CD14-positive monocyte (primary cell): ENCODE data around the gene SAMD14. TPM values are rescaled to one million over a fixed set of nuclear protein-coding genes. Genes with fewer than 3 reads are reported as not detected.

Experiments used
- DNase-seq, 3 donors: peaks; one replicate each; pipeline ENCODE4 v3.0.0-alpha.2; 2011 to 2022
- H2AFZ ChIP-seq: 2 replicates; pipeline ENCODE4 v1.6.0; 2012; ENCODE audit warnings: mild to moderate bottlenecking, low read depth, low read length, inconsistent platforms; ENCODE audit not compliant: insufficient read depth, poor library complexity, severe bottlenecking
- H3K27ac ChIP-seq, 2 donors: 1 replicate in 1 of 2; 2 replicates in 1 of 2; pipeline ENCODE4 v1.5.1; 2012 to 2013; ENCODE audit warnings: low read length in 2 of 2, control low read depth in 1 of 2, inconsistent platforms in 1 of 2, low read depth in 1 of 2, mild to moderate bottlenecking in 1 of 2
- H3K27me3 ChIP-seq, 2 donors: one replicate each; pipeline versions ENCODE4 v1.6.0 to v1.6.1; 2011 to 2013; ENCODE audit warnings: low read length in 2 of 2; ENCODE audit not compliant: control insufficient read depth in 2 of 2, insufficient read depth in 2 of 2
- H3K36me3 ChIP-seq, 2 donors: replicated peaks in 1 of 2; 1 replicate in 1 of 2; 2 replicates in 1 of 2; pipeline versions ENCODE4 v1.5.1 to v1.6.1; 2012 to 2013; ENCODE audit warnings: low read length in 2 of 2, control low read depth in 1 of 2, inconsistent platforms in 1 of 2, mild to moderate bottlenecking in 1 of 2; ENCODE audit not compliant: insufficient read depth in 2 of 2, control insufficient read depth in 1 of 2
- H3K4me1 ChIP-seq, 2 donors: 1 replicate in 1 of 2; 2 replicates in 1 of 2; pipeline versions ENCODE4 v1.5.1 to v1.6.1; 2012 to 2013; ENCODE audit warnings: low read length in 2 of 2, control low read depth in 1 of 2, inconsistent platforms in 1 of 2, mild to moderate bottlenecking in 1 of 2, moderate library complexity in 1 of 2; ENCODE audit not compliant: insufficient read depth in 2 of 2, control insufficient read depth in 1 of 2
- H3K4me2 ChIP-seq: replicated peaks from 2 replicates; pipeline ENCODE3; 2012; ENCODE audit warnings: low read length, moderate library complexity, mild to moderate bottlenecking; ENCODE audit not compliant: poor library complexity, severe bottlenecking; ENCODE audit errors: extremely low read depth
- H3K4me3 ChIP-seq, 3 experiments: fragments of 200-600 bp in 1 of 3; sonication (generic) in 1 of 3; replicated peaks in 1 of 3; 1 replicate in 2 of 3; 2 replicates in 1 of 3; pipeline ENCODE4 v1.5.1; 2011 to 2013; ENCODE audit warnings: low read length in 3 of 3, mild to moderate bottlenecking in 3 of 3, control low read depth in 2 of 3, low read depth in 2 of 3, inconsistent platforms in 1 of 3, moderate library complexity in 1 of 3
- H3K79me2 ChIP-seq: 2 replicates; pipeline ENCODE4 v1.6.0; 2012; ENCODE audit warnings: mild to moderate bottlenecking, control low read depth, inconsistent platforms, low read length, moderate library complexity; ENCODE audit not compliant: insufficient read depth
- H3K9ac ChIP-seq: 2 replicates; pipeline ENCODE4 v1.6.0; 2017; ENCODE audit warnings: low read length, mild to moderate bottlenecking; ENCODE audit not compliant: insufficient read depth, poor library complexity, severe bottlenecking
- H3K9me3 ChIP-seq, 2 donors: replicated peaks in 1 of 2; 1 replicate in 1 of 2; 2 replicates in 1 of 2; pipeline versions ENCODE4 v1.5.1 to v1.6.1; 2012 to 2013; ENCODE audit warnings: low read length in 2 of 2, control low read depth in 1 of 2; ENCODE audit not compliant: control insufficient read depth in 1 of 2, insufficient read depth in 1 of 2
- H4K20me1 ChIP-seq: 2 replicates; pipeline ENCODE4 v1.6.0; 2012; ENCODE audit warnings: mild to moderate bottlenecking, low read length, control low read depth, moderate library complexity; ENCODE audit not compliant: insufficient read depth
- H3K27ac Mint-ChIP-seq, 7 donors: one replicate each; pipeline ENCODE4 v1.8.0; 2020; ENCODE audit warnings: mild to moderate bottlenecking in 7 of 7, mixed read lengths in 7 of 7, moderate library complexity in 6 of 7, inconsistent platforms in 2 of 7
- H3K27me3 Mint-ChIP-seq, 3 donors: one replicate each; pipeline ENCODE4 v1.8.0; 2021 to 2022; ENCODE audit warnings: low read depth in 3 of 3, mild to moderate bottlenecking in 3 of 3, mixed read lengths in 3 of 3, moderate library complexity in 3 of 3, inconsistent platforms in 1 of 3
- H3K36me3 Mint-ChIP-seq, 2 donors: one replicate each; pipeline ENCODE4 v1.8.0; 2020; ENCODE audit warnings: mixed read lengths in 2 of 2, inconsistent platforms in 1 of 2, mild to moderate bottlenecking in 1 of 2
- H3K4me1 Mint-ChIP-seq: one replicate; pipeline ENCODE4 v1.8.0; 2020; ENCODE audit warnings: mild to moderate bottlenecking, mixed read lengths
- H3K4me3 Mint-ChIP-seq, 2 donors: one replicate each; pipeline ENCODE4 v1.8.0; 2020; ENCODE audit warnings: mild to moderate bottlenecking in 2 of 2, mixed read lengths in 2 of 2, moderate library complexity in 1 of 2
- H3K9me3 Mint-ChIP-seq, 7 donors: one replicate each; pipeline ENCODE4 v1.8.0; 2020 to 2022; ENCODE audit warnings: mixed read lengths in 7 of 7, mild to moderate bottlenecking in 6 of 7, moderate library complexity in 6 of 7, inconsistent platforms in 2 of 7
- whole genome bisulfite sequencing: methylation state at CpG from one replicate; pipeline ENCODE4 v1.1.5; 2013; ENCODE audit warnings: missing lambda C conversion rate; ENCODE audit not compliant: insufficient coverage; 5-methylcytosine and 5-hydroxymethylcytosine counted together
- intact Hi-C, 2 donors: fragments of 100-400 bp; cut with micrococcal nuclease; formaldehyde crosslinking; loops; one replicate each; pipeline versions ENCODE4 v1.15.0 to v1.15.1; 2023
- polyA plus RNA-seq, 3 donors: library from polyadenylated mRNA; depleted of rRNA in 1 of 3; unstranded in 2 of 3; stranded (reverse) in 1 of 3; fragments of 300-500 nt in 2 of 3; fragments of >200 nt in 1 of 3; fragmentation: Illumina TruSeq in 2 of 3; gene quantifications; 1 replicate in 2 of 3; 2 replicates in 1 of 3; pipeline ENCODE4 v1.2.3, GENCODE V29; 2012 to 2021
- TF ChIP-seq, protein P1 (sequence below): fragments of 200-600 bp; IDR thresholded peaks from one replicate; pipeline ENCODE4 v1.8.0; 2022; ENCODE audit warnings: antibody characterized with exemption, mild to moderate bottlenecking

SAMD14 gene
- polyA plus RNA-seq, 3 donors, result 0.09 TPM; not detected in 2

DNA sequence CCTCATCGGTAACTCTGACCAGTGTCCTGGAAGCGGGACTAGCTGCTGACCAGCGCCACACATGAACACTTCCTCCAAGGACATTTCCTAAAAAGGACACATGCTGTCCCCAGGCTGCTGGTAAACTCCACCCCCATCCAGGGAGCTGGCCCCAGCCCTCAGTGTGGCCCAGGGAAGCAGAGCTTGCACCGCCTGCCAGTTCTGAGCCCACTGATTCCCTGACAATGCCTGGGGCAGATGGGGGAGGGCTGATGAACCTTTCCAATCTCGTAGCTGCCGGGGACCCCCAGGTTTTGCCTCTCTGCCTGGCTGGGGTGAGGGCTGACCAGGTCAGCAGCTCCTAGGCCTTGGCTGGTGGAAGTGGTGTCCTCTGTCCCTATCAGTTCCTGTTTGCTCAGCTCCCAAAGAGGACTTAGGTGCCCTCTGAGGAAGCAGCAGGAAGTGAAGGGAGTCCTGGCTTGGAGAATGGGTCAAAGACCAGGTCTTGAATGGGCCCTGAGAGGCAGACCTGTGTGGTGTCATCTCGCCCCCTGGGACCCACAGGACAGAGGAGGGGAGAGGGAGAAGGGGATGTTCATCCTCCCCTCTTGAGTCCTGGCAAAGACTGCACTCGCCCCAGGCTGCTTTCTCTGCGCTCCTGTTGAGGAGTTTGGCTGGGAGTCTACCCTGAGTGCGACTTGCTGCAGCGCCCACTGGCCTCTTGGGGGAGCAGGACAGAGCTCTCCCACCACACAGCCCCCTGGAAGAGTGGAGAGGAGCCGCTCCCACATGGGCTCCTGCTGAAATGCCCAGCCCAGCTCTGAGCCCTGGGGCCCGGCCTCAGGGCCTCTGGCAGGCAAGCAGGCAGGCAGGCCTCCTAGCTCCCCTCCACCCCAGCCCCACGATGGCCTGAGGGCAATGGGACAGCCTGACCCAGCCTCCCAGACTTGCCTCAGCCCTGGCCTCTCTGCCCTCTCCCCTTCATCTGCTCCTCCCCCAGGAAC, 18.0 kb downstream of the SAMD14 start:
- TF ChIP-seq, protein P1, sequence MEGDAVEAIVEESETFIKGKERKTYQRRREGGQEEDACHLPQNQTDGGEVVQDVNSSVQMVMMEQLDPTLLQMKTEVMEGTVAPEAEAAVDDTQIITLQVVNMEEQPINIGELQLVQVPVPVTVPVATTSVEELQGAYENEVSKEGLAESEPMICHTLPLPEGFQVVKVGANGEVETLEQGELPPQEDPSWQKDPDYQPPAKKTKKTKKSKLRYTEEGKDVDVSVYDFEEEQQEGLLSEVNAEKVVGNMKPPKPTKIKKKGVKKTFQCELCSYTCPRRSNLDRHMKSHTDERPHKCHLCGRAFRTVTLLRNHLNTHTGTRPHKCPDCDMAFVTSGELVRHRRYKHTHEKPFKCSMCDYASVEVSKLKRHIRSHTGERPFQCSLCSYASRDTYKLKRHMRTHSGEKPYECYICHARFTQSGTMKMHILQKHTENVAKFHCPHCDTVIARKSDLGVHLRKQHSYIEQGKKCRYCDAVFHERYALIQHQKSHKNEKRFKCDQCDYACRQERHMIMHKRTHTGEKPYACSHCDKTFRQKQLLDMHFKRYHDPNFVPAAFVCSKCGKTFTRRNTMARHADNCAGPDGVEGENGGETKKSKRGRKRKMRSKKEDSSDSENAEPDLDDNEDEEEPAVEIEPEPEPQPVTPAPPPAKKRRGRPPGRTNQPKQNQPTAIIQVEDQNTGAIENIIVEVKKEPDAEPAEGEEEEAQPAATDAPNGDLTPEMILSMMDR, result no peak
- Histone ChIP-seq H3K9ac (no peak overlapping the region), H4K20me1 (no peaks in the 10 kb centered on the region), H2AFZ (no peak overlapping the region), H3K79me2 (no peaks in the 10 kb centered on the region), H3K4me1 (peaks cover 0 to 1% of the 10 kb centered on the region in 2 donors), H3K27me3 (peaks cover 17 to 23% of the 10 kb centered on the region in 2 donors), H3K27ac (no peak overlapping the region), H3K4me2 (no peak overlapping the region), H3K36me3 (peaks cover 15 to 26% of the 10 kb centered on the region in 2 donors), H3K9me3 (no peaks in the 10 kb centered on the region), H3K4me3 (no peak overlapping the region)
- Mint-ChIP-seq H3K36me3 (peaks cover 19 to 39% of the 10 kb centered on the region in 2 donors), H3K4me1 (peaks cover 5% of the 10 kb centered on the region), H3K4me3 (no peak overlapping the region), H3K9me3 (peaks cover 0 to 9% (median 3%) of the 10 kb centered on the region in 7 donors), H3K27me3 (peaks cover 21 to 33% (median 31%) of the 10 kb centered on the region in 3 donors), H3K27ac (peak overlapping the region in 2 of 7 donors; percentile 42 to 77)
- no peak for DNase-seq
- intact Hi-C loops, result no loop called here
- 85% methylated on average over 9 of the region's 14 CpGs for WGBS

DNA sequence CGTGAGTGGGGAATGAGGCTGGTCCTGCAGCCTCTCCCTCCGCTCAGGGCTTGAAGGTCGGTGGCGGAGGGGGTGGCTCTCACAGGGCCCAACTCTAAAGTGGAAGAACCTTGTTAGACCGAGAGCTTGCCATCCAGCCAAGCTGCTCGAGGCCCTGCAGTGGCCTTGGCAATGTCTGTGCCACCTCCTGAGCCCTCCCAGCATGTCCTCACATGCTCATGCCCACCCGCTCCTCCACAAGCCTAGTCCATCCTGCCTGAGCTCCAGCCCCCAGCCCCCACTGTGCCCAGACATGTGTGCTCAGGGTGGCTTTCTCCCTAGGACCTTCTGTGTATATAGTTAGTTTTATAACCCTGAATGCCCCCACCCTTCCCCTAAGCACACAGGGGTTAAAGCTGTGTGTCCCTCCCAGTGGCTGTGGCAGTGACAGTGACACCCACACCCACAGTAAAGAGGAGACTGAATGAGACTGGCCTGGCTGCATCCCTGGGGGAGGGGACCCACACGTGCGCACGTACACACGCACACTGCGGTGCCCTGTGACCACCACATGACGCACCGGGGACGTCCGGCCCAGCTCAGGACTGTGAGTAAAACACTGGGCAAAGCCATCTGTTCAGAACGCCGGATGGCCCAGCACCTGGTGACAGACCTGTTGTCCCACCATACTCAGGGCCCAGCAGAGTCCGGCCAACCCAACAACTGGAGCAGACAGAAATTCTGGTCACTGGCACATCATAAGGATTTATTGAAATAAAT, 19.2 kb downstream of the SAMD14 start:
- TF ChIP-seq, protein P1, result no peak
- H3K4me1 ChIP-seq, result no peaks in the 10 kb centered on the region
- no peaks in the 10 kb centered on the region for H4K20me1 ChIP-seq
- H3K27ac ChIP-seq, result no peak overlapping the region
- DNase-seq, result no peak
- Mint-ChIP-seq H3K4me3 (no peak overlapping the region), H3K27me3 (peaks cover 9 to 21% (median 19%) of the 10 kb centered on the region in 3 donors), H3K4me1 (peaks cover 1% of the 10 kb centered on the region), H3K36me3 (peaks cover 25 to 45% of the 10 kb centered on the region in 2 donors), H3K9me3 (peaks cover 0 to under 1% (median 0%) of the 10 kb centered on the region in 7 donors), H3K27ac (no peak overlapping the region)
- H3K79me2 ChIP-seq, result no peaks in the 10 kb centered on the region
- no peak overlapping the region for H3K4me3 ChIP-seq
- no peaks in the 10 kb centered on the region for H3K9me3 ChIP-seq
- intact Hi-C loops, result no loop called here
- H3K9ac ChIP-seq, result no peak overlapping the region
- H3K36me3 ChIP-seq, result peaks cover 25 to 35% of the 10 kb centered on the region in 2 donors
- H3K27me3 ChIP-seq, result peaks cover 8 to 11% of the 10 kb centered on the region in 2 donors
- H2AFZ ChIP-seq, result no peak overlapping the region
- H3K4me2 ChIP-seq, result no peak overlapping the region
- WGBS, result 93% methylated on average over 17 of the region's 19 CpGs
